Astrocyte of the cerebellum (primary cell): Measurements from ENCODE around the gene HYAL2.

ENCODE experiments used
- DNase-seq: peaks from one replicate; pipeline ENCODE4 v3.0.0-alpha.2; 2011; ENCODE audit warnings: low read depth
- H3K4me3 ChIP-seq: 2 replicates; pipeline ENCODE4 v1.5.1; 2011; ENCODE audit warnings: mild to moderate bottlenecking, low read depth, low read length, moderate library complexity
- in situ Hi-C: cut with HindIII; loops from 2 replicates; pipeline ENCODE4 v1.10.0; 2017; ENCODE audit warnings: low sequenced_read_pairs
- TF ChIP-seq, protein P1 (sequence below): IDR thresholded peaks from 2 replicates; pipeline ENCODE4 v1.5.1; 2012; ENCODE audit warnings: low read length, low read depth, moderate library complexity, mild to moderate bottlenecking; ENCODE audit errors: missing control alignments

HYAL2 gene, protein sequence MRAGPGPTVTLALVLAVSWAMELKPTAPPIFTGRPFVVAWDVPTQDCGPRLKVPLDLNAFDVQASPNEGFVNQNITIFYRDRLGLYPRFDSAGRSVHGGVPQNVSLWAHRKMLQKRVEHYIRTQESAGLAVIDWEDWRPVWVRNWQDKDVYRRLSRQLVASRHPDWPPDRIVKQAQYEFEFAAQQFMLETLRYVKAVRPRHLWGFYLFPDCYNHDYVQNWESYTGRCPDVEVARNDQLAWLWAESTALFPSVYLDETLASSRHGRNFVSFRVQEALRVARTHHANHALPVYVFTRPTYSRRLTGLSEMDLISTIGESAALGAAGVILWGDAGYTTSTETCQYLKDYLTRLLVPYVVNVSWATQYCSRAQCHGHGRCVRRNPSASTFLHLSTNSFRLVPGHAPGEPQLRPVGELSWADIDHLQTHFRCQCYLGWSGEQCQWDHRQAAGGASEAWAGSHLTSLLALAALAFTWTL

GRCh38 chr3:50322386-50323091 is at the start of gene HYAL2:
TSS of gene HYAL2 (minus strand) at chr3:50322745. CDS start at chr3:50320489, 2,256 bp downstream.
- in situ Hi-C loops = no loop called here
- peak within 1 kb of the TSS; percentile 77 for H3K4me3 ChIP-seq
- TF ChIP-seq, protein P1, sequence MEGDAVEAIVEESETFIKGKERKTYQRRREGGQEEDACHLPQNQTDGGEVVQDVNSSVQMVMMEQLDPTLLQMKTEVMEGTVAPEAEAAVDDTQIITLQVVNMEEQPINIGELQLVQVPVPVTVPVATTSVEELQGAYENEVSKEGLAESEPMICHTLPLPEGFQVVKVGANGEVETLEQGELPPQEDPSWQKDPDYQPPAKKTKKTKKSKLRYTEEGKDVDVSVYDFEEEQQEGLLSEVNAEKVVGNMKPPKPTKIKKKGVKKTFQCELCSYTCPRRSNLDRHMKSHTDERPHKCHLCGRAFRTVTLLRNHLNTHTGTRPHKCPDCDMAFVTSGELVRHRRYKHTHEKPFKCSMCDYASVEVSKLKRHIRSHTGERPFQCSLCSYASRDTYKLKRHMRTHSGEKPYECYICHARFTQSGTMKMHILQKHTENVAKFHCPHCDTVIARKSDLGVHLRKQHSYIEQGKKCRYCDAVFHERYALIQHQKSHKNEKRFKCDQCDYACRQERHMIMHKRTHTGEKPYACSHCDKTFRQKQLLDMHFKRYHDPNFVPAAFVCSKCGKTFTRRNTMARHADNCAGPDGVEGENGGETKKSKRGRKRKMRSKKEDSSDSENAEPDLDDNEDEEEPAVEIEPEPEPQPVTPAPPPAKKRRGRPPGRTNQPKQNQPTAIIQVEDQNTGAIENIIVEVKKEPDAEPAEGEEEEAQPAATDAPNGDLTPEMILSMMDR = no peak
- no peak for DNase-seq

DNA sequence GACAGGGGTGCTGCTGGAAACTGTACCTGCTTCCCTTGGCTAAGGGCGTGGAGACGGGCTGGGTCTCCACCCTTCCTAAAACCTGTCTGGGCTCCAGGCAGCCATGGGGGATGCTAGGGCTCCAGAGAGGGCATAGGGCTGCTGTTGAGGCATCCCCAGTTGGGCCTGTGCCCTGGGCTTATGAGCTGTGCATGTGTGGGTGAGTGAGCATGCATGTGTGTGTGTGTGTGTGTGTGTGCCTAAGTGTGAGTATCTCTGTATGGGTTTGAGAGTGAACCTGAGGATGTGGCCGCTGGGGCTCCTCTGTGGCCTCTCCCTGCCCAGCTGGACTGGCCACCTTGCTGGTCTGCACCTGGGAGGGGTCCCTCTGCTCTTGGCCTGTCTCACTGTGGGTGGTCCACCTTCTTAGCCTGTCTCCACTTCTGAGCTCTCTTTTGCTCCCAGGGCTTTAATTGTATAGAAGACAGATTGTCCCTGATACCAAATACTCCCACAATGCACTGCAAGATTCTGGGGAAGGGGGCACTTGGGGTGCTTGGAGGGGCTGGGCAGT is 48.7 kb upstream of the HYAL2 start:
- H3K4me3 ChIP-seq = no peak overlapping the region
- TF ChIP-seq, protein P1 = no peak
- DNase-seq = no peak
- in situ Hi-C loops = no loop called here

- in situ Hi-C loops = no loop called here
- H3K4me3 ChIP-seq = no peak overlapping the region
- TF ChIP-seq, protein P1 = peak; percentile 32
- DNase-seq = no peak
Measured at GRCh38 chr3:50370594-50370993, 48.0 kb upstream of the HYAL2 start.

DNA sequence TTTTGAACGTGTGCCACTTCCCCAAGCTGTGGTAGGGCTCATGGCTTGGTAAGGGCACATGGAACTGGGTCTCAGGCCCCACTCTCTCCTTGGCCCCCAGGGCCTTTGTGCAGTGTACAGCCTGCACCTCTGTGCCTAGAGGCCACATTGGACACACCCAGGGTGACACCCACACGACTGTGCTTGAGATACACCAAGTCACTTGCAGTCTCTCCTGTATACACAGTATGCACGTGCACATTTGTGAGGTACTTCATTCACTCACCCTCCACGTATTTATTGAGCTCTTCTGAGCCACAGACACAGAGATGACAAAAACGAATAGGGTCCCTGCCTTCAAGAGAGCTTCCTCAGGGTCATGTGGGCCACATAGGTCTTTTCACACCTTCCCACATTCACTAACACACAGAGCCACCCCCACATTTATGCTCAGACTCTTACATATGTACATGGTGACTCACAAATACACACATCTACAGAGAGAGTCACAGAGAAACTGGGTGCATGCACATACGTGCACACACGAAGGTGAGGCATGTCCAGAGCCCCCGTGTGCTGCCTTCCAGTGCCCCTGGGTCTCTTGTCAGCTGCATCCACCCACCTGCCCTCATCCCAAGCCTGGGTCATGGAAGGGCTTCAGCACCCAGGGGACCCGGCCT is 46.6 kb upstream of the HYAL2 start:
- no peak overlapping the region for H3K4me3 ChIP-seq
- in situ Hi-C loops = no loop called here
- no peak for DNase-seq
- TF ChIP-seq, protein P1 = no peak

DNA sequence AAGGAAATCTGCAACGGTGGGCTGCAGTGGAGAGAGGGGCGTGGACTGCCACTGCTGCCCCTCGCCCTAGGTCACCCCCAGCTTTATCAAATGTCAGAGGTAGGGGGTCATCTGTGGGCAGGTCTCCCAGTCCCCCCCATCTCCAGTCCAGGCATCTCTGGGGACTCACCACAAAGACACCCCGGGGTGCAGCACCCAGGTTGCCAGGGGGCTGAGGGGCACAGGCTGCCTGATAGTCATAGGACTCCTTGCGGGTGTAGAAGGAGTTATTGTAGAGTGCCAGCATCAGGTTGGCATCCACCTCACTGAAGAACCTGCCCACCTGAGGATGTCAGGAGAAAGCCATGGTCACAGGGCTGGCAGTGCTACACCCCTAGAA is 43.3 kb upstream of the HYAL2 start:
- TF ChIP-seq, protein P1 = no peak
- DNase-seq = no peak
- in situ Hi-C loops = no loop called here
- no peak overlapping the region for H3K4me3 ChIP-seq

GRCh38 chr3:50365080-50365841 is 42.7 kb upstream of the HYAL2 start:
- no peak for DNase-seq
- in situ Hi-C loops = no loop called here
- TF ChIP-seq, protein P1 = no peak
- H3K4me3 ChIP-seq = peak overlapping the region; percentile 41
